DOHH2 (cell line): ENCODE data around the gene RBM41.
"Not testable (repeated sequence)": the region's sequence is repeated elsewhere in the genome, so short reads cannot be mapped to it uniquely, and the experiment has no call there.

Source experiments
- H3F3A ChIP-seq: fragments of 200-600 bp; sonication (generic), shearing (Covaris generic); 2 replicates; pipeline ENCODE4 v1.6.0; 2016; ENCODE audit warnings: antibody characterized with exemption, mild to moderate bottlenecking; ENCODE audit not compliant: control insufficient read depth, insufficient read depth
- H3K27ac ChIP-seq: fragments of 200-600 bp; sonication (generic); 2 replicates; pipeline ENCODE4 v1.5.1; 2014; ENCODE audit warnings: low read depth, mild to moderate bottlenecking, low read length, moderate library complexity
- H3K27me3 ChIP-seq: fragments of 200-600 bp; sonication (generic); 2 replicates; pipeline ENCODE4 v1.6.1; 2014; ENCODE audit warnings: mild to moderate bottlenecking, low read length, mixed read lengths; ENCODE audit not compliant: control insufficient read depth
- H3K36me3 ChIP-seq: fragments of 200-600 bp; sonication (generic); 2 replicates; pipeline ENCODE4 v1.6.1; 2014; ENCODE audit warnings: mild to moderate bottlenecking, low read length, moderate library complexity, mixed read lengths; ENCODE audit not compliant: control insufficient read depth
- H3K4me1 ChIP-seq: fragments of 200-600 bp; sonication (generic); 2 replicates; pipeline ENCODE4 v1.6.1; 2014; ENCODE audit warnings: mild to moderate bottlenecking, low read length, mixed read lengths; ENCODE audit not compliant: control insufficient read depth
- H3K4me2 ChIP-seq: fragments of 200-600 bp; sonication (generic); 2 replicates; pipeline ENCODE4 v1.6.0; 2014; ENCODE audit warnings: mild to moderate bottlenecking, low read length, moderate library complexity
- H3K4me3 ChIP-seq: fragments of 200-600 bp; sonication (generic); 2 replicates; pipeline ENCODE4 v1.5.1; 2014; ENCODE audit warnings: mild to moderate bottlenecking, low read length, mixed read lengths
- H3K79me2 ChIP-seq: fragments of 200-600 bp; sonication (generic); 2 replicates; pipeline ENCODE4 v1.6.1; 2014; ENCODE audit warnings: mild to moderate bottlenecking, low read length, mixed read lengths; ENCODE audit not compliant: control insufficient read depth
- H3K9me2 ChIP-seq: fragments of 200-600 bp; sonication (generic); replicated peaks from 2 replicates; pipeline ENCODE4 v1.6.1; 2014; ENCODE audit warnings: mild to moderate bottlenecking, low read length, mixed read lengths; ENCODE audit not compliant: control insufficient read depth
- H3K9me3 ChIP-seq: fragments of 200-600 bp; sonication (generic); 2 replicates; pipeline ENCODE4 v1.6.1; 2014; ENCODE audit warnings: antibody characterized with exemption, low read length, mixed read lengths; ENCODE audit not compliant: control insufficient read depth, insufficient read depth
- H4K20me1 ChIP-seq: fragments of 200-600 bp; sonication (generic); 2 replicates; pipeline ENCODE4 v1.6.0; 2014; ENCODE audit warnings: low read depth, mild to moderate bottlenecking, antibody characterized with exemption, low read length, moderate library complexity; ENCODE audit not compliant: control insufficient read depth, insufficient read depth
- CTCF ChIP-seq: fragments of 200-600 bp; sonication (generic); IDR thresholded peaks from one replicate; pipeline ENCODE4 v1.5.1; 2014; ENCODE audit warnings: antibody characterized with exemption, mild to moderate bottlenecking, low read depth, low read length; ENCODE audit not compliant: poor library complexity, severe bottlenecking
- EZH2phosphoT487 ChIP-seq: fragments of 200-600 bp; sonication (generic); IDR thresholded peaks from 2 replicates; pipeline ENCODE4 v1.6.1; 2017; ENCODE audit warnings: borderline replicate concordance, mild to moderate bottlenecking, antibody characterized with exemption, low read length, moderate library complexity, mixed read lengths

RBM41 gene

GRCh38 chrX:107117993-107118321, 665 bp downstream of the RBM41 start:
- H3K9me2 ChIP-seq: no peaks in the 10 kb centered on the region
- H3F3A ChIP-seq: no peaks in the 10 kb centered on the region
- H3K4me2 ChIP-seq: peak overlapping the region; percentile 50
- H3K27ac ChIP-seq: no peak overlapping the region
- peak overlapping the region; percentile 85 for H3K4me3 ChIP-seq
- TF ChIP-seq CTCF: no peak
- no peak for TF ChIP-seq EZH2phosphoT487
- H3K4me1 ChIP-seq: peaks cover 9% of the 10 kb centered on the region
- H4K20me1 ChIP-seq: no peaks in the 10 kb centered on the region
- H3K79me2 ChIP-seq: peaks cover 14% of the 10 kb centered on the region
- no peaks in the 10 kb centered on the region for H3K27me3 ChIP-seq
- H3K9me3 ChIP-seq: no peaks in the 10 kb centered on the region
- H3K36me3 ChIP-seq: peaks cover 36% of the 10 kb centered on the region

- H3K4me3 ChIP-seq: no peak overlapping the region
- no peak overlapping the region for H3K27ac ChIP-seq
- H3K9me2 ChIP-seq: no peaks in the 10 kb centered on the region
- peaks cover 7% of the 10 kb centered on the region for H3K4me1 ChIP-seq
- H3K9me3 ChIP-seq: no peaks in the 10 kb centered on the region
- peaks cover 23% of the 10 kb centered on the region for H3K36me3 ChIP-seq
- H4K20me1 ChIP-seq: no peaks in the 10 kb centered on the region
- no peak overlapping the region for H3K4me2 ChIP-seq
- no peaks in the 10 kb centered on the region for H3K27me3 ChIP-seq
- TF ChIP-seq CTCF: no peak
- no peak for TF ChIP-seq EZH2phosphoT487
- no peaks in the 10 kb centered on the region for H3K79me2 ChIP-seq
- no peaks in the 10 kb centered on the region for H3F3A ChIP-seq
Measured at GRCh38 chrX:107107459-107107858, 11.2 kb downstream of the RBM41 start.

GRCh38 chrX:107102980-107103379, 15.6 kb downstream of the RBM41 start:
- Histone ChIP-seq H3K4me1 (peaks cover 7% of the 10 kb centered on the region), H3K36me3 (peaks cover 3% of the 10 kb centered on the region), H3K9me3 (no peaks in the 10 kb centered on the region), H3F3A (no peaks in the 10 kb centered on the region), H3K79me2 (no peaks in the 10 kb centered on the region), H3K4me2 (no peak overlapping the region), H3K27me3 (no peaks in the 10 kb centered on the region), H3K4me3 (no peak overlapping the region), H4K20me1 (no peaks in the 10 kb centered on the region), H3K27ac (no peak overlapping the region), H3K9me2 (no peaks in the 10 kb centered on the region)
- TF ChIP-seq CTCF (no peak), EZH2phosphoT487 (no peak)

GRCh38 chrX:107076158-107076557, 42.5 kb downstream of the RBM41 start:
- no peak overlapping the region for H3K4me2 ChIP-seq
- no peaks in the 10 kb centered on the region for H3K9me2 ChIP-seq
- no peak overlapping the region for H3K27ac ChIP-seq
- no peak overlapping the region for H3K4me3 ChIP-seq
- H3K9me3 ChIP-seq: no peaks in the 10 kb centered on the region
- TF ChIP-seq EZH2phosphoT487 (no peak), CTCF (no peak)
- H3K36me3 ChIP-seq: no peaks in the 10 kb centered on the region
- no peaks in the 10 kb centered on the region for H3F3A ChIP-seq
- no peaks in the 10 kb centered on the region for H3K27me3 ChIP-seq
- no peaks in the 10 kb centered on the region for H4K20me1 ChIP-seq
- no peaks in the 10 kb centered on the region for H3K79me2 ChIP-seq
- no peaks in the 10 kb centered on the region for H3K4me1 ChIP-seq

GRCh38 chrX:107057731-107058130, 60.9 kb downstream of the RBM41 start:
- not testable (repeated sequence) for H3K9me3 ChIP-seq, H3K4me3 ChIP-seq, H3K4me2 ChIP-seq, H4K20me1 ChIP-seq, H3K27me3 ChIP-seq, H3K79me2 ChIP-seq, H3K36me3 ChIP-seq, H3K9me2 ChIP-seq, H3F3A ChIP-seq, H3K4me1 ChIP-seq, H3K27ac ChIP-seq
